Ishikawa (cell line): ENCODE measurements around the gene MAPK4.

Experiments
- CEBPB ChIP-seq: IDR thresholded peaks from 2 replicates; pipeline ENCODE4 v1.6.1; 2012
- CREB1 ChIP-seq: IDR thresholded peaks from 2 replicates; pipeline ENCODE4 v1.6.1; 2012; ENCODE audit warnings: low read depth
- EGR1 ChIP-seq: IDR thresholded peaks from 2 replicates; pipeline ENCODE4 v1.6.1; 2012
- EP300 ChIP-seq: IDR thresholded peaks from 2 replicates; pipeline ENCODE4 v1.6.1; 2012; ENCODE audit warnings: borderline replicate concordance
- FOXM1 ChIP-seq: IDR thresholded peaks from 2 replicates; pipeline ENCODE4 v1.6.1; 2012; ENCODE audit warnings: low read depth, borderline replicate concordance
- NFIC ChIP-seq: IDR thresholded peaks from 2 replicates; pipeline ENCODE4 v1.6.1; 2012
- RAD21 ChIP-seq: IDR thresholded peaks from 2 replicates; pipeline ENCODE4 v1.6.1; 2012; ENCODE audit warnings: low read depth
- REST ChIP-seq: IDR thresholded peaks from 2 replicates; pipeline ENCODE4 v1.6.1; 2012; ENCODE audit warnings: low read depth, mild to moderate bottlenecking
- TAF1 ChIP-seq: IDR thresholded peaks from 2 replicates; pipeline ENCODE4 v1.6.1; 2012; ENCODE audit warnings: low read depth, mild to moderate bottlenecking
- TCF12 ChIP-seq: IDR thresholded peaks from 2 replicates; pipeline ENCODE4 v1.6.1; 2012; ENCODE audit warnings: low read depth
- TEAD4 ChIP-seq: IDR thresholded peaks from 2 replicates; pipeline ENCODE4 v1.6.1; 2012
- USF1 ChIP-seq: IDR thresholded peaks from 2 replicates; pipeline ENCODE4 v1.6.1; 2012
- YY1 ChIP-seq: IDR thresholded peaks from 2 replicates; pipeline ENCODE4 v1.6.1; 2012; ENCODE audit warnings: low read depth
- ZBTB7A ChIP-seq: IDR thresholded peaks from 2 replicates; pipeline ENCODE4 v1.6.1; 2012; ENCODE audit warnings: low read depth
- TF ChIP-seq, protein P1 (sequence below): IDR thresholded peaks from 2 replicates; pipeline ENCODE4 v1.6.1; 2012

The MAPK4 gene

GRCh38 chr18:50578030-50578429 lies 18.1 kb downstream of the MAPK4 start:
- TF ChIP-seq EP300 (no peak), EGR1 (no peak), CREB1 (no peak), ZBTB7A (no peak), TCF12 (no peak), NFIC (no peak), TAF1 (no peak), FOXM1 (no peak), CEBPB (no peak), TEAD4 (no peak), RAD21 (no peak), YY1 (no peak), REST (no peak), USF1 (no peak)
- TF ChIP-seq, protein P1, sequence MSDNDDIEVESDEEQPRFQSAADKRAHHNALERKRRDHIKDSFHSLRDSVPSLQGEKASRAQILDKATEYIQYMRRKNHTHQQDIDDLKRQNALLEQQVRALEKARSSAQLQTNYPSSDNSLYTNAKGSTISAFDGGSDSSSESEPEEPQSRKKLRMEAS, result no peak

GRCh38 chr18:50578651-50579050 lies 18.8 kb downstream of the MAPK4 start:
- TF ChIP-seq TAF1 (no peak), FOXM1 (no peak), USF1 (peak; percentile 24; the same call in 1 of the 2 replicates)
- TF ChIP-seq, protein P1, result no peak

DNA sequence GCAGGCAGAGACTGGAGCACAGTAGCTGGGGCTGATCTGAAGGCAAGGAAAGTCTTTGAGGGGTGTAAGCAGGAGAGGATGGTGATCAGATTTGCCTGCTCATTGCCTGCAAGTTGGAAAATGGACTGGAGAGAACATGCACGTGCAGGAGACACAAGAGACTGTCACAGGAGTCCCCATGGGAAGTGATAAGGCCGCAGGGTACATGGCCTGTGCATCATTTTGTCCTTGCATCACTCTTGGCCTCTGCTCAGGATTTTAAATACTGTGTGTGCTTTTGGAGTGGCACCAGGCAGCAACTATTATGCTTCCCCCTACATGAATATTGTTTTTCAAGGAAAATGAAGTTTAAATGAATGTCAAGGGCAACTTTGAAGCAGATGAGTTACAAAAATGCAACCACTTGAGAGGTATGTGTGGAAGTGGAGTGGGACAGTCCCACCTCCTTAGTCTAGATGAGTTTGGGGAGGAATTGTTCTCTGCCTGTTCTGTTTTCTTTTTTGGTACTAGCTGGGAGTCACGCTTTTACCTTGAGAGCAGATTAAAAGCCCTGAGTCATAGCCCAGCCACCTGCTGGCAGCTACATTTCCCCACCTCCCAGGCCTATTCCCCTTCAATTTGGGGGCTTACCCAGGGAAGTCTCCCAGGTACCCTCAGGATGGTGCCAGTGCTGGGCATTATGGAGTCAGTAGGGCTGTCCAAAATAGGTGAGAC lies 19.3 kb downstream of the MAPK4 start:
- no peak for TF ChIP-seq REST
- TF ChIP-seq EGR1, result no peak
- TF ChIP-seq CREB1, result no peak
- no peak for TF ChIP-seq TAF1
- TF ChIP-seq FOXM1, result no peak
- TF ChIP-seq NFIC, result no peak
- no peak for TF ChIP-seq ZBTB7A
- TF ChIP-seq, protein P1, result no peak
- TF ChIP-seq USF1, result no peak
- no peak for TF ChIP-seq RAD21
- TF ChIP-seq CEBPB, result no peak
- TF ChIP-seq TEAD4, result no peak
- no peak for TF ChIP-seq EP300
- TF ChIP-seq YY1, result no peak
- no peak for TF ChIP-seq TCF12

DNA sequence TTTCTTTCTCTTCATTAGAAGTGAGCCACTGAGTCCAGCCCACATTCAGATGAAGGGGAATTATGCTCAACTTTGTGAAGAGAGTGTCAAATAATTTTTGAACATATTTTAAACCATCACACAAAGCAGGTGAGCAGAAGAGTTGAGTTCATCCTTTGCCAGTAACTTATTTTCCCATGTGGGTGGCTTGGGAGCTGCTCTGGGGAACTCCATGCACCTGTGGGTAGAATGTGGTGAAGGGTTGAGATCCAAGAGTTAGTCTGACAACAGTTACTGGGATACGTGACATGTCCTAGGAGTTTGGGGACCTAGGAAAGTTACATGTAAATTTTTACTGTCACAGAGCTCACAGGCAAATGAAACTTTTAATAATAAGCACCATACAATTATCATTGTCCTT lies 21.6 kb downstream of the MAPK4 start:
- no peak for TF ChIP-seq EP300
- no peak for TF ChIP-seq TEAD4
- TF ChIP-seq, protein P1, result no peak
- no peak for TF ChIP-seq USF1
- TF ChIP-seq RAD21, result no peak
- no peak for TF ChIP-seq ZBTB7A
- no peak for TF ChIP-seq EGR1
- no peak for TF ChIP-seq CREB1
- TF ChIP-seq REST, result no peak
- TF ChIP-seq FOXM1, result no peak
- TF ChIP-seq CEBPB, result no peak
- TF ChIP-seq NFIC, result no peak
- TF ChIP-seq TAF1, result no peak
- no peak for TF ChIP-seq YY1
